Left ventricle myocardium inferior (tissue), 1 donor: Measurements from ENCODE around the gene ARPC4. TPM values are rescaled to one million over a fixed set of nuclear protein-coding genes. Genes with fewer than 3 reads are reported as not detected.

Source experiments
- DNase-seq: peaks from one replicate; pipeline ENCODE4 v3.0.0-alpha.2; 2020
- H3K27ac ChIP-seq: fragments of 200-600 bp; replicated peaks from 2 replicates; pipeline ENCODE4 v1.8.0; 2021
- H3K27me3 ChIP-seq: fragments of 200-600 bp; 2 replicates; pipeline ENCODE4 v1.8.0; 2021; ENCODE audit warnings: low read depth
- H3K36me3 ChIP-seq: fragments of 200-600 bp; 2 replicates; pipeline ENCODE4 v1.8.0; 2021
- H3K4me1 ChIP-seq: fragments of 200-600 bp; 2 replicates; pipeline ENCODE4 v1.8.0; 2021
- H3K4me3 ChIP-seq: fragments of 200-600 bp; 2 replicates; pipeline ENCODE4 v1.8.0; 2021; ENCODE audit warnings: mild to moderate bottlenecking, moderate library complexity
- H3K9me3 ChIP-seq: fragments of 200-600 bp; replicated peaks from 2 replicates; pipeline ENCODE4 v1.8.0; 2021
- intact Hi-C: fragments of 100-400 bp; cut with micrococcal nuclease; formaldehyde crosslinking; loops from one replicate; pipeline ENCODE4 v1.11.0; 2022
- total RNA-seq: library from RNA; stranded (reverse); fragmentation: NEBNext Ultra II Directional; extraction: Animal tissue kit (Norgen Biotek cat#: 25700); gene quantifications from one replicate; pipeline ENCODE4 v1.2.1, GENCODE V29; 2021
- TF ChIP-seq, protein P1 (sequence below): fragments of 200-600 bp; IDR thresholded peaks from 2 replicates; pipeline ENCODE4 v1.8.0; 2021; ENCODE audit warnings: antibody characterized with exemption, mild to moderate bottlenecking, borderline replicate concordance
- donor health status: DM: no; HTN: yes; CAD: no; lungs with severe emphysema.

Gene ARPC4
- total RNA-seq, 1 donor from 2014 or later, result 52.9 TPM

DNA sequence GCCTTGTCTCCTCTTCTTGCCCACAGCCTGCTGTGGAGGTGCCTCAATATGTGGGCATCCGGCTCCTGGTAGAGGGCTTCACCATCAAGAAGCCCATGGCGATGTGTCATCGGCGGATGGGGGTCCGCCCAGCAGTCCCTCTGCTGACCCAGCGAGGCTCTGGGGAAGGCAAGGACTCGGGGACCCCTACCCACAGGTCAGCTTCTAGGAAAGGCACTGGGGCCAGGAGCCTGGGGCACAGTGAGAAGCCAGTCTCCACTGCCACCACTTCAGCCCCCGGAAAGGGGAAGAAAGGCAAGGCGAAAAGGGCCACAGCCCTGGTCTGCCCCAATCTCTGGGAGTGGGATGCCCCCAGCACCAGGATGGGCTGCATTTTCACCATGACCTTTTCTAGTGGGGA is 40.2 kb downstream of the ARPC4 start:
- Histone ChIP-seq H3K27me3 (no peaks in the 10 kb centered on the region), H3K4me1 (no peaks in the 10 kb centered on the region), H3K4me3 (no peak overlapping the region), H3K36me3 (peaks cover 59% of the 10 kb centered on the region), H3K27ac (no peak overlapping the region), H3K9me3 (no peaks in the 10 kb centered on the region)
- DNase-seq, result no peak
- TF ChIP-seq, protein P1, sequence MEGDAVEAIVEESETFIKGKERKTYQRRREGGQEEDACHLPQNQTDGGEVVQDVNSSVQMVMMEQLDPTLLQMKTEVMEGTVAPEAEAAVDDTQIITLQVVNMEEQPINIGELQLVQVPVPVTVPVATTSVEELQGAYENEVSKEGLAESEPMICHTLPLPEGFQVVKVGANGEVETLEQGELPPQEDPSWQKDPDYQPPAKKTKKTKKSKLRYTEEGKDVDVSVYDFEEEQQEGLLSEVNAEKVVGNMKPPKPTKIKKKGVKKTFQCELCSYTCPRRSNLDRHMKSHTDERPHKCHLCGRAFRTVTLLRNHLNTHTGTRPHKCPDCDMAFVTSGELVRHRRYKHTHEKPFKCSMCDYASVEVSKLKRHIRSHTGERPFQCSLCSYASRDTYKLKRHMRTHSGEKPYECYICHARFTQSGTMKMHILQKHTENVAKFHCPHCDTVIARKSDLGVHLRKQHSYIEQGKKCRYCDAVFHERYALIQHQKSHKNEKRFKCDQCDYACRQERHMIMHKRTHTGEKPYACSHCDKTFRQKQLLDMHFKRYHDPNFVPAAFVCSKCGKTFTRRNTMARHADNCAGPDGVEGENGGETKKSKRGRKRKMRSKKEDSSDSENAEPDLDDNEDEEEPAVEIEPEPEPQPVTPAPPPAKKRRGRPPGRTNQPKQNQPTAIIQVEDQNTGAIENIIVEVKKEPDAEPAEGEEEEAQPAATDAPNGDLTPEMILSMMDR, result no peak
- intact Hi-C loops, result no loop called here

DNA sequence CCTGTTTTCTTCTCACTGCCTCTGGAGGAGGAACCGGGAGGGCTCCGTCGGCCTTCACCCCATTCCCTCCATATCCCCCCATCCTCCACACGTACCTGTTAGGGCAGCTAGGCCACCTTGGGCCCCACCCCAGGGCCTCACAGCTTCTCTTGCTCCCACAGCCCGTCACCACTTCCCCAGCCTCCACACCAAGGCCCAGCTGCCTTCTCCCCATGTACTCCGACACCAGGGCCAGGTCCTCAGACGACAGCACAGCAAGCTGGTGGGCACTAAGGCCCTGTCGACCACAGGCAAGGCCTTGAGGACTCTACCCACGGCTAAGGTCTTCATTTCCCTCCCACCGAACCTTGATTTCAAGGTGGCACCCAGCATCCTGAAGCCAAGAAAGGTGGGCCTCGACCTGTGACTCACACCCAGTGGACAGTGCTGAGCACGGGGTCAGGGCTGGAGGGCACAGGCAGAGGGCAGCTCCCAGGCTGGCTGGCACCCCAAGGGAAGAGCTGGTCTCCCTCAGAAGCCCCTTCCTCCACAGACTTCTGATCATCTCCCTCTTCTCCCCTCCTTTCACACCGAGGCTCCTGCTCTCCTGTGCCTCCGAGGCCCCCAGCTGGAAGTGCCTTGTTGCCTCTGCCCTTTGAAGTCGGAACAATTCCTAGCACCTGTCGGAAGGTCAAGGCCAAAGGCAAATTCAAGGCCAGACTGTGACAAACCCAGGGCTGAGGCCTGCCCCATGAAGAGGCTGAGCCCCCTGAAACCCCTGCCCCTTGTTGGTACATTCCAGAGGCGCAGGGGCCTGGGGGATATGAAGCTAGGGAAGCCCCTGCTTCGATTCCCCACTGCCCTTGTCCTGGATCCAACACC is 41.9 kb downstream of the ARPC4 start:
- H3K4me1 ChIP-seq, result no peaks in the 10 kb centered on the region
- intact Hi-C loops, result no loop called here
- DNase-seq, result no peak
- no peaks in the 10 kb centered on the region for H3K9me3 ChIP-seq
- no peaks in the 10 kb centered on the region for H3K27me3 ChIP-seq
- no peak overlapping the region for H3K27ac ChIP-seq
- TF ChIP-seq, protein P1, result no peak
- peaks cover 53% of the 10 kb centered on the region for H3K36me3 ChIP-seq
- H3K4me3 ChIP-seq, result no peak overlapping the region

DNA sequence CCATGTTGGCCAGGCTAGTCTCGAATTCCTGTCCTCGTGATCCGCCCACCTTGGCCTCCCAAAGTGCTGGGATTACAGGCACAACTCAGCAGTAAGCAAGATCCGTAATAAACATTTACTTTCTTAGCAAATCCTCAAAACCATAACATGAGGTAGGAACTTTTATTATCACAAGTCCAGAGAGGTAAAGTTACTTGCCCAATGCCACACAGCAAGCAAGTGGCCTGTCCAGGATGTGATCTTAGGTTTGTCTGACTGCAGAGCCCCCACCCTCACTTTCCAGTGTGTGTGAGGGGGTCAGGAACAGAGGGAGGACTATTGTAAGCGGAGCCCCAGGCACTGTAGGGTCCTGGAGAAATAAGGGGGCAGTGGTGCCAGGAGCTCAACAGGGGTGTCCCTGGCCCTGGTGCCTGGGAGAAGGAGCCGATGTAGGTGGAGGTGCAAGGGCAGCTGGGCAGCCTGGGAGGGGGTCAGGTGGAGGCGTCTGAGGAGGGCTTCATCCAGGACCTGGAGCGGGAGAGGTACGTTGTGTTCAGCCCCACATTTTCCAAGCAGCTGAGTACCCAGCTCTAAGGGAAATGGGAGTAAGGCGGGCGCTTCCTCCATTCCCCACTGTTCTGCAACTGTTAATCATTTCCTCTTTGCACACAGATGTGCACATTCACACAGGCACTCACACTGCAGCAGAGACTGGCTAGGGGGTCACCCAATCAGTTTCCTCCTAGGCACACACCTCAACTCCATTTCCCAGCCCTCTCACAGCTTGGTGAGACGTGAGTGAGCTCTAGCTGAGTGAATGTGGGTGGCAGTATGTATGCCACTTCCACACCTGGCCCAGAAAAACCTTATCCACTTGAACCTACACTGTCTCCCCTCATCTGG is 45.1 kb downstream of the ARPC4 start:
- H3K4me3 ChIP-seq, result no peak overlapping the region
- intact Hi-C loops, result no loop called here
- peaks cover 59% of the 10 kb centered on the region for H3K36me3 ChIP-seq
- no peak for DNase-seq
- H3K4me1 ChIP-seq, result peaks cover 5% of the 10 kb centered on the region
- no peaks in the 10 kb centered on the region for H3K27me3 ChIP-seq
- TF ChIP-seq, protein P1, result no peak
- H3K9me3 ChIP-seq, result no peaks in the 10 kb centered on the region
- no peak overlapping the region for H3K27ac ChIP-seq

DNA sequence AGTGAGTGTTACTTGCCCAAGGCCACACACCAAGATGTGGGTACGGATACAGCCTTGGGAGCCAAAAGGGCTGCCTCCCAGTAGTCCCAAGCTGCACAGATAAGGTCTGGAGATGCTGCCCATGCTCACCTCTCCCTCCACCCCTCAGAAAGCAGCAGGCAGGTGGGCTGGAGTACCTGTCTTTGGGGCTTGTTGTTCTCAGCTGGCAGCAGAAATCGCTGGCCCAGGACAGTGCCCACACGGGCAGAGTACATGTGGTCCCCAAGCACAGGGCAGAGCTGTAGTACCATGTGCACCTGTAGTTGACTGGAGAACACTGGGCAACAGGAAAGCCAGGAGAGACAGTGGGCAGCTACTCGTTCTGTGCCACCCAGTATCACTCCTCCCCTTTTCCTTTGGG is 46.0 kb downstream of the ARPC4 start:
- Histone ChIP-seq H3K4me3 (no peak overlapping the region), H3K27me3 (no peaks in the 10 kb centered on the region), H3K9me3 (no peaks in the 10 kb centered on the region), H3K27ac (no peak overlapping the region), H3K36me3 (peaks cover 52% of the 10 kb centered on the region), H3K4me1 (peaks cover 12% of the 10 kb centered on the region)
- TF ChIP-seq, protein P1, result no peak
- no peak for DNase-seq
- intact Hi-C loops, result no loop called here

DNA sequence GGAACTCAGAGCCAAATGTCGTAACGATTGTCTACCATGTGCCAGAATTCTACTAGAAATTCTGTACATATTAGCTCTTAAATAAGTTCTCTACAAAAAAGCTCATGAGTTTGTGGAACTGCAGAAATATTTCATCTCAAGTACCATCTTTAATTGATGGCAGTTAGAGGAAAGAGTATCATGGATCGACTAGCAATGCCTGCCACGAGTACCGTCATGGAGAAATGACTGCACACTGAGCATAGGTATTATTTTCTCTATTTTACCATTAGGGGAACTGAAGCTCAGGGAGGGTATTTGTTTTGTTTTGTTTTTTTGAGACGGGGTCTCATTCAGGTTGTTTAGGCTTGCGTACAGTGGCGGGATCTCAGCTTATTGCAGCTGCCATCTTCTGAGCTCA is 48.1 kb downstream of the ARPC4 start:
- H3K27me3 ChIP-seq, result no peaks in the 10 kb centered on the region
- no peak overlapping the region for H3K4me3 ChIP-seq
- TF ChIP-seq, protein P1, result no peak
- no peak overlapping the region for H3K27ac ChIP-seq
- H3K4me1 ChIP-seq, result peaks cover 18% of the 10 kb centered on the region
- intact Hi-C loops, result no loop called here
- no peaks in the 10 kb centered on the region for H3K9me3 ChIP-seq
- DNase-seq, result no peak
- peaks cover 33% of the 10 kb centered on the region for H3K36me3 ChIP-seq
